HG02943 (cell line): ENCODE results near the gene DAPK1.

Experiments used
- ATAC-seq: cut with Tn5 transposase; IDR thresholded peaks from one replicate; pipeline ENCODE4 v1.9.1; 2021; ENCODE audit warnings: mild to moderate bottlenecking, low read depth, moderate library complexity; ENCODE audit not compliant: unreplicated experiment

The DAPK1 gene

GRCh38 chr9:87564791-87565241 is 67.1 kb downstream of the DAPK1 start:
- no peak for ATAC-seq

- no peak for ATAC-seq
Measured at GRCh38 chr9:87567001-87567400, 69.3 kb downstream of the DAPK1 start.

DNA sequence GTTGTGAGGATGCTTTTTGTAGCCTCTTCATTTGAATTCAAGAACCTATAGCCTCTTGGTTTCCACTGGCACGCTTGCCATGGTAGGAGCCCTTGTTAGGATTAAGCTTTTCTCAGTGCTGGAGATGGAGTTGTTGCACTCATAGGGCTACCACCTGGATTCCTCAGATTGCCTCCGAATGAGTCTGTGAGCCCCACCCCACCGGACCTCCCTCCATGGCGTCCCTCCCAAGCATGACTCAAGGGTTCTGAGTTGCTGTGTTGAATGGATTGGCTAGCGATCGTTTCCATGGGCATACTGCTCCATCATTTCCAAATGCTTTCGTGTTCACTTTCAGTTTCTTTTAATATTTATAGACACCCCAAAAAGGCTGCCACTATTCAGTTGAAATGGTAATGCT is 69.9 kb downstream of the DAPK1 start:
- no peak for ATAC-seq

GRCh38 chr9:87567983-87568382 is 70.3 kb downstream of the DAPK1 start:
- no peak for ATAC-seq

DNA sequence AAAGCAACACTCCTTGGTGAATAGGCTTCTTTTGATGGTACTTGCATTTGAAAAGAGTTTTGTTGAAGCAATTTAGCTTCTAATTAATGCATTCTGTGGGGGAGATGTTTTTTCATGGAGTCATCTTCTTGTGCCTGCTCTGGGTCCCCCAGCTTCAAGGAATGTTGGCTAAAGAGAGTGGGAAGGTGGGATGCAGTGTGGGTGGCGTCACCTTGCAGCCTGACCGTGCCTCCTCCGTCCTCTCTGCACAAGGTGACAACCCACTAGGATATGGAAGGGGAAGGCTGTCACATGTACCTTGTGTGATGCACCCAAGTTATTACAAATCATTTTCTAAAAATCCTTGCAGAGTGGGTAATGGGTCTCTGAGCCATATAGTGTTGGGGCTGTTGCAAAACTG is 70.7 kb downstream of the DAPK1 start:
- no peak for ATAC-seq

- no peak for ATAC-seq
Measured at GRCh38 chr9:87569008-87569509, 71.4 kb downstream of the DAPK1 start.

- no peak for ATAC-seq
Measured at GRCh38 chr9:87569518-87569917, 71.9 kb downstream of the DAPK1 start.

GRCh38 chr9:87570000-87570908 is 72.6 kb downstream of the DAPK1 start:
- no peak for ATAC-seq

- ATAC-seq: no peak
Measured at GRCh38 chr9:87572719-87573118, 75.1 kb downstream of the DAPK1 start.

- ATAC-seq: no peak
Measured at GRCh38 chr9:87573841-87574342, 76.2 kb downstream of the DAPK1 start.

DNA sequence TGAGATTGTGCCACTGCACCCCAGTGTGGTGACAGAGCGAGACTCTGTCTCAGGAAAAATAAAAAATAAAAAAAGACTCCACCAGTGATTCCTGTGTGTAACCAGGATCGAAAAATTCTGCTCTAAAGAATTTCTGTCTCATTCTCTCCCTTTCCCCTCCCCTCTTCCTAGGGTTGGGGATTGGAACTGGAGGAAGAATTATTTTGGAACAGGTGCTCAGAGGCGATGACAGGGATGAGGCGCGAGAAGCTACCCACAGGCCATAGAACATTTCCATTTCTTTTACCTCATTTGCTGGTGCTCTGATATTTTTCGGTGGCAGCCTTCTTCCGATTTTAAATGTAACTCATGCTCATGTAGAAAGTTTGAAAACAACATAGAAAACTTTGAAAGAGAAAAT is 80.1 kb downstream of the DAPK1 start:
- no peak for ATAC-seq

- ATAC-seq: no peak
Measured at GRCh38 chr9:87578625-87579024, 81.0 kb downstream of the DAPK1 start.

- no peak for ATAC-seq
Measured at GRCh38 chr9:87579781-87580541, 82.3 kb downstream of the DAPK1 start.

DNA sequence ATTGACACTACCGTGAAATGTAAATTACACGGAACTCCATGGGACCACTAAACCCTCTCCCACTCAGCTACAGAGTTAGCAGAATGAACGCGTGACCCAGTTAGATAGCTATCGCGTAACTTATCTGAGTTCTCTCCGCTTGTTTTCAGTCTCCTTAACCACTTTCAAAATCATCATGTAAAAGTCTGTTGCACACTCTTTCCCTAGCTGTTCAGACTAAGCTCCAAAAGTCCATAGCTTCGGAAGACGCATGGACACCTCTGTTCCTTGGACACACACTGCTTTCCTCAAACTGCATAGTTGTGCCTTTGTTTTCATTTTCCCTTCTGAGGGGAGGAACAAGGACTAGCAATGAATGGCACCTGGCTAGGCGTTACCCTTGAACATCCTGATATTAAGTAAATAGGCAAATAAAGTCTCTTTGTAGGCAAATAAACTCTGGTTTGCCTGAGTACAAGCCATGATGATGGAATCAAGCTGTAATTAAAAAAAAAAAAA is 83.3 kb downstream of the DAPK1 start:
- ATAC-seq: no peak

DNA sequence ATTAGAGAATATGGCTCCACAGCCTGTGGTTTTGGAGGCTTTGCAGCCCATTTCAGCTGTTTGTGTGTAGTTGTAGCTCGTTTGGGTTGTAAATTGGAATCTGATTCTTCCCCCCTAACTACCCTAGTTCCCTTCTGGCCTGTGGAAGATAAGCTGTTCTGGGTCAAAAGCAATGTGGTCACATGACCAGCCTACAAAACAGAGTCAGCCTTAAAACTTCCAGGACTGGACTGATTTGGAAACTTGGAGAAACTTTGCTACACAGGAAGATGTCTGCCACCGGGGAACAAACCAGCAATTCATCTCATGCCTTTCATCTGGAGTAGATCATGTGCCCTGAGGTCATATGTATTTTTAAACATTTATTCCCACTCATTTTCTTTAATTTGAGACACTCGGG is 83.8 kb downstream of the DAPK1 start:
- ATAC-seq: no peak

GRCh38 chr9:87581949-87582637 is 84.4 kb downstream of the DAPK1 start:
- no peak for ATAC-seq

DNA sequence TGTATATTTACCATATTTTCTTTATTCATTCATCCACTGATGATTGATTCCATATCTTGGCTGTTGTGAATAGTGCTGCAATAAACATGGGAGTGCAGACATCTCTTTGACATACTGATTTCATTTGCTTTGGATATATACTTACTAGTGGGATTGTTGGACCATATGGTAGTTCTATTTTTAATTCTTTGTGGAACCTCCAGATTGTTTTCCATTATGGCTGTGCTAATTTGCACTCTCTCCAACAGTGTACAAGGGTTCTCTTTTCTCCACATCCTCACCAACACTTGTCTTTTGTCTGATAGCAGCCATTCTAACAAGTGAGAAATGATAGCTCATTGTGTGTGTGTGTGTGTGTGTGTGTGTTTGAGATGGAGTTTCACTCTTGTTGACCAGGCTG is 86.7 kb downstream of the DAPK1 start:
- no peak for ATAC-seq

- no peak for ATAC-seq
Measured at GRCh38 chr9:87585123-87585855, 87.6 kb downstream of the DAPK1 start.

- ATAC-seq: no peak
Measured at GRCh38 chr9:87586731-87587355, 89.2 kb downstream of the DAPK1 start.
